Cardiac fibroblast (primary cell): ENCODE results near the gene EEF1AKMT3.

Experiments
- DNase-seq, 2 donors: peaks; one replicate each; pipeline versions ENCODE4 v3.0.0 to v3.0.0-alpha.2; 2010; ENCODE audit warnings: low read depth in 2 of 2
- H3K4me3 ChIP-seq, 2 donors: replicated peaks in 1 of 2; 1 replicate in 1 of 2; 2 replicates in 1 of 2; pipeline ENCODE4 v1.5.1; 2011; ENCODE audit warnings: low read depth in 2 of 2, low read length in 2 of 2, mild to moderate bottlenecking in 2 of 2, moderate library complexity in 1 of 2
- TF ChIP-seq, protein P1 (sequence below): IDR thresholded peaks from one replicate; pipeline ENCODE4 v1.5.1; 2011; ENCODE audit warnings: low read depth, mild to moderate bottlenecking, low read length, inconsistent platforms

Gene EEF1AKMT3

DNA sequence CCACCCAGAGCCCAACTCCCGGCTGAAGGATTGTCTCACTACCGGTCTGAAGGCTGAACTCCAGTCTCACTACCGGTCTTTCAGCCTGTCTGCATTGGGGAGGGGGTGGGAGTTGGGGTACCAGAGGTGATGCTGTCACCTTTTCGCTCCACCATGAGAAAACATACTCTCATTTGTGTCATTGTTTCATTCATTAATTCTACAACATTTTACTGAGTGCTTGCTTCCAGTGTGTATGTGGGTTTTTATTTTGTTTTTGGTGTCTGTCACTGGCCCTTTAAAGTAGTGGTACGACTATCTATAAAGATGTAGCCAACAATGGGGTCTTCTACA, 19.8 kb upstream of the EEF1AKMT3 start:
- no peak for DNase-seq
- TF ChIP-seq, protein P1, sequence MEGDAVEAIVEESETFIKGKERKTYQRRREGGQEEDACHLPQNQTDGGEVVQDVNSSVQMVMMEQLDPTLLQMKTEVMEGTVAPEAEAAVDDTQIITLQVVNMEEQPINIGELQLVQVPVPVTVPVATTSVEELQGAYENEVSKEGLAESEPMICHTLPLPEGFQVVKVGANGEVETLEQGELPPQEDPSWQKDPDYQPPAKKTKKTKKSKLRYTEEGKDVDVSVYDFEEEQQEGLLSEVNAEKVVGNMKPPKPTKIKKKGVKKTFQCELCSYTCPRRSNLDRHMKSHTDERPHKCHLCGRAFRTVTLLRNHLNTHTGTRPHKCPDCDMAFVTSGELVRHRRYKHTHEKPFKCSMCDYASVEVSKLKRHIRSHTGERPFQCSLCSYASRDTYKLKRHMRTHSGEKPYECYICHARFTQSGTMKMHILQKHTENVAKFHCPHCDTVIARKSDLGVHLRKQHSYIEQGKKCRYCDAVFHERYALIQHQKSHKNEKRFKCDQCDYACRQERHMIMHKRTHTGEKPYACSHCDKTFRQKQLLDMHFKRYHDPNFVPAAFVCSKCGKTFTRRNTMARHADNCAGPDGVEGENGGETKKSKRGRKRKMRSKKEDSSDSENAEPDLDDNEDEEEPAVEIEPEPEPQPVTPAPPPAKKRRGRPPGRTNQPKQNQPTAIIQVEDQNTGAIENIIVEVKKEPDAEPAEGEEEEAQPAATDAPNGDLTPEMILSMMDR = no peak
- H3K4me3 ChIP-seq = peak overlapping the region in 1 of 2 donors; percentile 43

DNA sequence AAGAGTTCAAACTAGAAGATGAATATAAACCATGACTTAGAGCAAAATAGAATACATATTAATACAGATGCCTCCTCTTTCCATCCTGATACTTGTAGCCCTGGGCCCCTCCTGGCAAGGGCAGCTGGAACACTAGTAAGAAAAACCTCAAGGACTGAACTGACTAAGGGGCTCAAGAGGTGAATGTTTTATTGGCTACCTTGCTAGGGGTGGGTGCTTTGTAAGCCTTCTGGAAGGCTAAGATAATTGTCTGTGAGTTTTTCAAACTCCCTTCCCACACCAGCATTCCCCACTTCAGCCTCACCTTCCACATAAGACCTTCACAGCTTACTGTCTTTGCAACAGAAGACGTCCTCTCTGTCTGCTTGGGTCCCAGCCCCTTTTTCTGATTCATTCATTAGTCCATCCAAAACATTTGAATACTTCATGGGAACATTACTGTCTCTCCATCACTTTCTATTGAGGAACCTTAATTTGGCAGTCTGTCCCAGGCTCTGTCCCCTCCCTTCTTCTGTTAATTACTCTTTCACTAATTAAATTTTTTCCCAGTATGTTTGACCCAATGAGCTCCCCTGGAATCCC, 18.6 kb upstream of the EEF1AKMT3 start:
- H3K4me3 ChIP-seq = no peak overlapping the region
- DNase-seq = no peak
- TF ChIP-seq, protein P1 = no peak

DNA sequence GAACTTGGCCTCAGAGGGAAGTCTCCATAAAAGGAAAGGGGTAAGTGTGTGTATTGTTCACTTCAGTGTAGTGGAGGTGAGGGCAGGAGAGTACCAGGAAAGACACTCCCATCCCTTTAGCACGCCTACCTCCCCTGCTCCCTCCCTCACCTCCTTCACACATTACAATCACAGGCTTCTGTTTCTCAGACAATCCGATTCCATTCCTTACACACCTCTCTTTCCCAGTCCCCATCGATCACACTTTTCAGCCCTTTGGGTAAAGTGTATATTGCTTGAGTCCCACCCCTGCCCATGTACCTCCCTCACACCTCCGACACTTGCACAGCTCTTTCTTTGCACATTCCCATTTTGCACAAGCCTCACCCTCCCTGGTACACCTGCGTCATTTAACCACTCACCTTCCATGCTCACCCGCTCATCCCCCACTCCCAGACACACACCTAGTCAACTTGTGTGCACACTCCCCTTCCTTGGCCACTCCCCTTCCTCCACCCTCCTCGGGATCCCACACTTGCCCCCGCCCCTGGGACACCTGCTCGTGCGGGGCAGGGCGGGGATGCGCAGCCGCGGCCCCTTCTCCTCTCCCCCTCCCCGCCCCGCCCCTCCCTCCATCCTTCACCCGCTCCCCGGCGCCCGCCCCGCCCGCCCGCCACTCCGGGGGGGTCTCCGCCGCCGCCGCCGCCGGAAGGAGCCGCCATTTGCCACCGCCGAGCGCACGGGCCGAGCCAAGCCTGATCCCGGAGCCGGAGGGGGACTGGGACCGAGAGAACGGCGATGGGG, 17.8 kb upstream of the EEF1AKMT3 start, which contains the start of gene MARCHF9:
Gene MARCHF9 (plus strand): TSS at position 693 of the 783 bp plus-strand sequence. CDS start 426 bp downstream, outside the sequence.
- peak within 1 kb of the TSS; percentile 40 to 49 for H3K4me3 ChIP-seq
- TF ChIP-seq, protein P1 = no peak
- DNase-seq = no peak

DNA sequence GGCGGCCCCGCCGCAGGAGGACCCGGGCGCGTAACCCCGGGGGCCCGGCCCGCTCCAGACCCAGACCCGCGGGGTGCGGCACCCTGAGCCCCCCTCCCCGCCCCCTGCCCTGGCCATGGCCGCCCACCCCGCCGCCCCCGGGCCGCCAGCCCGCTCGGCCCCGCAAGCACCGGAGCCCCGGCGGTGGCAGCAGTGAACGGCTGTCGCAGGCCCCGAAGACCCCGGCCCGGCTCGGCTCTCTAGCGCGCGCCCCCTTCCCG, 17.3 kb upstream of the EEF1AKMT3 start:
- TF ChIP-seq, protein P1 = no peak
- H3K4me3 ChIP-seq = peak overlapping the region; percentile 38 to 49
- DNase-seq = no peak

DNA sequence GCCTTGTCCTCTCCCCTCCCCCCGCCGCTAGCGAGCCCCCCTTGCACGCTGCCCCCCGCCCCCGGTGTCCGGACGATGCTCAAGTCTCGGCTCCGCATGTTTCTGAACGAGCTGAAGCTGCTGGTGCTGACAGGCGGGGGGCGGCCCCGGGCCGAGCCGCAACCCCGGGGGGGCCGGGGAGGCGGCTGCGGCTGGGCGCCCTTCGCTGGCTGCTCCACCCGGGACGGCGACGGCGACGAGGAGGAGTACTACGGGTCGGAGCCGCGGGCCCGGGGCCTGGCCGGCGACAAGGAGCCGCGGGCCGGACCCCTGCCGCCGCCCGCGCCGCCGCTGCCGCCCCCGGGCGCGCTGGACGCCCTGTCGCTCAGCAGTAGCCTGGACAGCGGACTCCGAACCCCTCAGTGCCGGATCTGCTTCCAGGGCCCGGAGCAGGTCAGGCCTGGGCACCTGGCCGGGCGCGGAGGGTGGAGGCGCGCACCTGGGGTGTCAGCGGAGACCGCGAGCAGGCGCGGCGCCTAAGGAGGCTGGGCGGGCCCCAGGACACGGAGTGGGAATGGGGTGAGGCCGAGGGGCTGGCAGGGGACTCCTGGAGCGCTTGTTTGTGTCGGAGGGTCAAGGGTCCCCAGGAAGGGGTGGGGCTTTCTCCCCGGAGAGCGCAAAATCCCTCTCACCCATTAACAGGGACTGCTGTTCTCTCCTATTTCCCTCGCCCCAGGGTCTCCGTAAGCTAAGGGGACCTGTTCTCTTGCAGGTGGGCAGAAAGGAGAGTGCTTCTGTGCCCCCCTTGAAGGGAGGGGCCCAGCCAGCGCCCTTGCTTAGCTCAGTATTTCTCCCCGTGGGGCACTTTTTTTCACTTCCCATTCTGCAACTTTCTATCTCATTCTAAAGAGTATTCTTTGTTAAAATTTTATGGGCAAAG, 16.7 kb upstream of the EEF1AKMT3 start:
- no peak for DNase-seq
- TF ChIP-seq, protein P1 = no peak
- H3K4me3 ChIP-seq = peak overlapping the region; percentile 40 to 49

DNA sequence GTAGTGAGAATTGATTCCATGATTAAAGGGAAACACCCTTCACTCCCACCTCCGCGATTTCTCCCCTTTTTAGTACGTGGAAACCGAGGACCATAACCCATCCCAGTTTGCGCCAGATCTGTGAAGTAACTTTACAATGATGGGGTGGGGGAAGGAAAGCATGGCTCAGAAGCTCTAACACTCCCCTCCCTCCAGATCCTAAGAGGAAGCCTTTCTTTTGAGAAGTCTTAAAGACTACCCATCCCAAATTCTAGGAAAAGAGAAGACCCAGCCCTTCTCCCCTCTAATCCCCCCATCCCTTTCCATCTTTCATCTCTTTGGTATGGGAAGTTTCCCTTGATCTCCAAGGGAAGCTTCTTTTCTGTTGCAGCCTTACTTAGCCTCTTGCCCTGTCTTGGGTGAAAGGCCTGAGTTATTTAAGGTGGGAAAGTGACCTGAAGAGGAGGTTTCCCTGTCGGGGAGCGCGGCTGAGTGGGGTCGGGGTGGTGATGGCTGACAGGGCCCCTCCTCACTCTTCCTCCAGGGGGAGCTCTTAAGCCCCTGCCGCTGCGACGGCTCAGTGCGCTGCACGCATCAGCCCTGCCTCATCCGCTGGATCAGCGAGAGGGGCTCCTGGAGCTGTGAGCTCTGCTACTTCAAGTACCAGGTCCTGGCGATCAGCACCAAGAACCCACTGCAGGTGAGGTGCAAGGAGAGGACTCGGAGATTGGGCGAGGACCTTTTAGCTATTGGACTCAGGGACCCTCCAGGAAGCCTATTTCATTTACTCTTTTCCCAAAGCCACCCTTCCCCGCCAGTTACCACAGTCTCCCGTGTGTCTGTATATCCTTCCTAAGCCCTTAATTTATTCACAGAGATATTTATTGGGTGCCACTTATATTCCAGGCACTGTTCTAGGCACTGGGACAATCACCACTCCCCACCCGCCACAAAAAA, 15.7 kb upstream of the EEF1AKMT3 start:
- DNase-seq = peak in 1 of 2 donors; percentile 36

More for the DNA sequence above, 15.7 kb upstream of the EEF1AKMT3 start:
- TF ChIP-seq, protein P1 = peak; percentile 48
- H3K4me3 ChIP-seq = no peak overlapping the region
